Right atrium auricular region (tissue), 2 donors: Measurements from ENCODE around the gene IFRD2. TPM values are rescaled to one million over a fixed set of nuclear protein-coding genes. Genes with fewer than 3 reads are reported as not detected.

ENCODE experiments used
- DNase-seq: peaks from one replicate; pipeline ENCODE4 v3.0.0-alpha.2; 2019; ENCODE audit warnings: low spot score
- H3K27ac ChIP-seq, 2 donors: fragments of 200-600 bp; sonication (generic); 1 replicate in 1 of 2; 2 replicates in 1 of 2; pipeline ENCODE4 v1.5.1; 2016 to 2019
- H3K27me3 ChIP-seq, 2 donors: fragments of 200-600 bp; sonication (generic); one replicate each; pipeline versions ENCODE4 v1.5.1 to v1.6.0; 2017 to 2019
- H3K36me3 ChIP-seq: fragments of 200-600 bp; sonication (generic); one replicate; pipeline ENCODE4 v1.5.1; 2016
- H3K4me1 ChIP-seq, 2 donors: fragments of 200-600 bp; sonication (generic); one replicate each; pipeline versions ENCODE4 v1.5.1 to v1.6.0; 2017 to 2019
- H3K4me3 ChIP-seq, 2 donors: fragments of 200-600 bp; sonication (generic); 1 replicate in 1 of 2; 2 replicates in 1 of 2; pipeline ENCODE4 v1.5.1; 2017 to 2019; ENCODE audit warnings: mild to moderate bottlenecking in 1 of 2, moderate library complexity in 1 of 2
- H3K9me3 ChIP-seq, 2 donors: fragments of 200-600 bp; sonication (generic); one replicate each; pipeline ENCODE4 v1.5.1; 2019
- total RNA-seq, 2 donors: library from RNA; depleted of rRNA; stranded (reverse); fragments of >200 nt; gene quantifications; one replicate each; pipeline ENCODE4 v1.1.0, GENCODE V29; 2016
- TF ChIP-seq, protein P1 (sequence below), 2 donors: fragments of 200-600 bp; sonication (generic); IDR thresholded peaks; one replicate each; pipeline ENCODE4 v1.5.1; 2019; ENCODE audit warnings: antibody characterized with exemption in 2 of 2

The IFRD2 gene
- total RNA-seq, 2 donors from 2014 or later = 51.0 to 58.5 TPM

DNA sequence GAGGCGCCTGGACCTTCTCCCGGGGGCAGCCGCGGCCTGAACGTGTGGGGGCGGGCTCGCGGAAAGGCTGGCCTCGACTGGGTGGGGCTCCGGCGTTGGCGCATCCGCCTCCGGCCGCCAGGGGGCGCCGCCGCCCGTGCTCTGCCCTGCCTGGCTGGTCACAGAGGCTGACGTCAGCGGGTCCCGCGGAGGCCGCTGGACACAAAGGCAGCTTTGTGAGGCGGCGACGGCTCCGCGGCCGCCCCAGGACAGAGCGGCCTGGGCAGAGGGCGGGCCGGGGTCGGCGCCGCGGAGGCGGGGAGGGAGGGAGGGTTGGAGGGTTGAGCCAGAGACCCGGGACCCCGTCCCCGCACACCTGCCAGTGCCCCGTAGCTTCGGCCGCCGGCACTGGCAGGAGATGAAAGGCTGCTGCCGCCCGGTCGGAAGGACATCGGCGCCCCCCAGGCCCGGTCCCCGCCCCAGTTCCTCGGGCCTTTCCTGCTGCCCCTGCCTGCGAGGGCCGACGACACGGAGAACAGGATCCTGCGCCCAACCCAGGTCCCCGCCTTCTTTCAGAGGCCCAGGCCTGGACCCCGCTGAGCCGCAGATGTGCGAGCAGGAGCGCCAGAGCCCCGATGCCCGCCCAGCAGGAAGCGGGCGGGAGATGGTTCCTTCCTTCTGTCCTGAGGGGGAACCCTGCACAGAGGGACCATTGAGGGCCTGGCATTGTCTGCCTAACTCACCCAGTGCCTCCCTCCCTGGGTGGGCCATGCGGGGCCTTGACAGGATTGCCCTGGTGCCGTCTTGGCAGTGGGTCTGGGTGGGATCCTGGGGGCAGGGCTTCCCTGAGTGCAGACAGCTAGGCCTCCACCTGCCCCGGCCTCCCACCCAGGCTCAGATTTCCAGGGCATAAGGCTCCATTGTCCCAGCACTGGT, 31.9 kb downstream of the IFRD2 start:
- DNase-seq = peak; percentile 95
- Histone ChIP-seq H3K27ac (peak overlapping the region; percentile 95 to 99), H3K9me3 (no peaks in the 10 kb centered on the region), H3K4me1 (peaks cover 0 to 61% of the 10 kb centered on the region in 2 donors), H3K4me3 (peak overlapping the region; percentile 57 to 58), H3K36me3 (peaks cover 36% of the 10 kb centered on the region), H3K27me3 (no peaks in the 10 kb centered on the region)
- TF ChIP-seq, protein P1, sequence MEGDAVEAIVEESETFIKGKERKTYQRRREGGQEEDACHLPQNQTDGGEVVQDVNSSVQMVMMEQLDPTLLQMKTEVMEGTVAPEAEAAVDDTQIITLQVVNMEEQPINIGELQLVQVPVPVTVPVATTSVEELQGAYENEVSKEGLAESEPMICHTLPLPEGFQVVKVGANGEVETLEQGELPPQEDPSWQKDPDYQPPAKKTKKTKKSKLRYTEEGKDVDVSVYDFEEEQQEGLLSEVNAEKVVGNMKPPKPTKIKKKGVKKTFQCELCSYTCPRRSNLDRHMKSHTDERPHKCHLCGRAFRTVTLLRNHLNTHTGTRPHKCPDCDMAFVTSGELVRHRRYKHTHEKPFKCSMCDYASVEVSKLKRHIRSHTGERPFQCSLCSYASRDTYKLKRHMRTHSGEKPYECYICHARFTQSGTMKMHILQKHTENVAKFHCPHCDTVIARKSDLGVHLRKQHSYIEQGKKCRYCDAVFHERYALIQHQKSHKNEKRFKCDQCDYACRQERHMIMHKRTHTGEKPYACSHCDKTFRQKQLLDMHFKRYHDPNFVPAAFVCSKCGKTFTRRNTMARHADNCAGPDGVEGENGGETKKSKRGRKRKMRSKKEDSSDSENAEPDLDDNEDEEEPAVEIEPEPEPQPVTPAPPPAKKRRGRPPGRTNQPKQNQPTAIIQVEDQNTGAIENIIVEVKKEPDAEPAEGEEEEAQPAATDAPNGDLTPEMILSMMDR (IDR thresholded peaks at IDR 0.05) = peak; percentile 99 to 100

DNA sequence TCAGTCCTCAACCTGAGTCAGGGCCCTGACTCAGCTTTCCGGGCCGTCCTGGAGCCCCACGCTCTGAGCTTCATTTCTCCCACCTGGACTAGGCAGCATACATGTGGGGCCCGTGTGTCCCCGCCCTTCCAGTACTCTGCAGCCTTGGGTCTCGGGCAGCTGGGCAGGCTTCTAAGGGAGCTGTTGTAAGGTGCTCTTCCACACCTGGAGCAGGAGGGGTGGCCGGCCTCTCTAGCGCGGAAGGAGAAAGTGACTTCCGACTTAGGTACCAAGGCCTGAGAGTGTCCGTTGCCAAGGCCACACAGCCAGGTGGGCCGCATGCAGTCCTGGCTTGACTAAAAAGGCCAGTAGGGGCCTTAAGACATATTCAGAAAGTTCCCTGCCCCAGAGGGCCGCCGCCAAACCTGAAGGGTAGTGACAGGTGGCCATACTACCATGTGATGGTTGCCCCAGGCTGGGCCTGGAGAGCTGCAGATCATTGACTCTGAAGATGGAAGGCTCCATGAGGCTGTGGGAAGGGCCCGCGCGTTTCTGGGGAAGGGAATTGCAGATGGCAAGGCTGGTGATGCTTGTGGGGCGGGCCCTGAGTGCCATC, 32.7 kb downstream of the IFRD2 start:
- TF ChIP-seq, protein P1 (IDR thresholded peaks at IDR 0.05) = no peak
- DNase-seq = no peak
- Histone ChIP-seq H3K27me3 (no peaks in the 10 kb centered on the region), H3K27ac (peak overlapping the region; percentile 95 to 99), H3K36me3 (peaks cover 39% of the 10 kb centered on the region), H3K4me3 (peak overlapping the region in 1 of 2 donors; percentile 57), H3K4me1 (peaks cover 0 to 61% of the 10 kb centered on the region in 2 donors), H3K9me3 (no peaks in the 10 kb centered on the region)

DNA sequence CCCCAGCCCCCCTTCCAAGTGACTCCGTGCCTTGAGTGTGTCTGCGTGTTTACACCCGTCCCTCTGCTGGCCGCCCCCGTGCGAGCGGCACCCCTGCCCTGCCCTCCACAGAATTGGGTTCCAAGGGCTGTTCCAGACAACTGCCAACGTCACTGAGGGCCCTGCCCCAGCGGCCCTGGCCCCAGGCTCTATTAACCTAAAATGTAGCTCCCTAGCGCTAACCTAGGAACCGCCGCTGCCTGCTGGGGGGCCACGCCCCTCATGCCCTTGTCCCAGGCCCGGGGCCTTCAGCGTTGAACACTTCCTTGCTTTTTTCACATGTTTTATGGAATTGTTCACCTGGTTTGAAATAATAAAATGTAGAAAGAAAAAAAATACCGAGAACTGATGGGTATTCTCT, 33.2 kb downstream of the IFRD2 start:
- Histone ChIP-seq H3K27ac (peak overlapping the region; percentile 95 to 99), H3K4me1 (peaks cover 0 to 61% of the 10 kb centered on the region in 2 donors), H3K36me3 (peaks cover 41% of the 10 kb centered on the region), H3K4me3 (no peak overlapping the region), H3K27me3 (no peaks in the 10 kb centered on the region), H3K9me3 (no peaks in the 10 kb centered on the region)
- no peak for DNase-seq
- TF ChIP-seq, protein P1 (IDR thresholded peaks at IDR 0.05) = no peak

DNA sequence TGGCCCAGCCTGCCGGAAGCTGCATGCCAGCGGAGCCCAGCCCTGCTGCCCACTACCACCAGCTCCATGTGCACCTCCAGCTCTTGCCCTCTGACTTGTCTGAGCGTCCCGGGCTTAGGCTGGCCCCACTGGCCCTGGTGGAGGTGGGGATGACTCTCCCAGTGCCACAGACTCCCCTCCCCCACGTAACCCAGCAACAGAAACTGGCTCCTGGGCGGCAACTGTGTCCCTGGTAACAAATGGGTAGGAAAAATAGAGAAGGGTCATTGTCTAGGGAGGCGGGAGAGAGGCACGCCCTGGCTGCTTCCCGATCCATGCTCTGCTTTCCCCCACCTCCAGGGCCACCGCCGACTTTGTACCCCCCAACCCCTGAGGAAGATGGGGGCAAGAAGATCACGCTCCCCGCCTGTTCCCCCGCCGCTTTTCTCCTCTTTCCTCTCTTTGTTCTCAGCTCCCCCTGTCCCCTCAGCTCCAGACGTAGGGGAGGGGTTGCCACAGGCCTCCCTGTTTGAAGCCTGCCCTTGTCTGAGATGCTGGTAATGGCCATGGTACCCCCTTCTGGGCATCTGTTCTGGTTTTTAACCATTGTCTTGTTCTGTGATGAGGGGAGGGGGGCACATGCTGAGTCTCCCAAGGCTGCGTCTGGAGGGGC, 34.1 kb downstream of the IFRD2 start:
- Histone ChIP-seq H3K27me3 (no peaks in the 10 kb centered on the region), H3K27ac (peak overlapping the region; percentile 95 to 99), H3K36me3 (peaks cover 47% of the 10 kb centered on the region), H3K4me1 (peaks cover 0 to 67% of the 10 kb centered on the region in 2 donors), H3K9me3 (no peaks in the 10 kb centered on the region), H3K4me3 (no peak overlapping the region)
- no peak for DNase-seq
- TF ChIP-seq, protein P1 (IDR thresholded peaks at IDR 0.05) = no peak

DNA sequence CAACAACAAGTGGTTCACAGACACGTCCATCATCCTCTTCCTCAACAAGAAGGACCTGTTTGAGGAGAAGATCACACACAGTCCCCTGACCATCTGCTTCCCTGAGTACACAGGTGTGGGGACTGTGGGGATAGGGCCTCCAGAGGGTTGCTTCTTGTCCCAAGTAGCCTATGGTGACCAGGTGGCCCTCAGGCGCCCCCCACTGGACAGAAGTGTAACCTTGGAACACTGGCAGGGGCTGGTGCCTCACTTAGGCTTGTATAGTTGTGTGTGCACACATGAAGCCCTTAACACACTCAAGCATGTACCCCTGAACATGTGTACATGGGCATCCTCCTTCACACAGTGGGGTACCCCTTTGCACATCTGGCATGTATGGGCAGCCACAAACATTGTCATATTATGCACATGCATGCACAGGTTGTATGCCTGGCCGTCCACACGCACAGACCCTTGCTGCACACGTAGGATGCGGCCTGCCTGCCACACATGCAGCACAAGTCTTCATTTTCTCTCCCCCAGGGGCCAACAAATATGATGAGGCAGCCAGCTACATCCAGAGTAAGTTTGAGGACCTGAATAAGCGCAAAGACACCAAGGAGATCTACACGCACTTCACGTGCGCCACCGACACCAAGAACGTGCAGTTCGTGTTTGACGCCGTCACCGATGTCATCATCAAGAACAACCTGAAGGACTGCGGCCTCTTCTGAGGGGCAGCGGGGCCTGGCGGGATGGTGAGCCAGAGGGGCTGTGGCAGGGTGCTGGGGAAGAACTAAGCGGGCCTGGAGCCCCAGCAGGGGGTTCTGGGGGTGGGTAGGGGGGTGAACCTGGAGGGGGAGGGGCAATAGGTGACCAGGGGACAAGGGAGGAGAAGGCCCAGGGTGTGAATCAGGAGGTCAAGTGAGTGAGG, 35.0 kb downstream of the IFRD2 start:
- Histone ChIP-seq H3K27ac (peak overlapping the region; percentile 88 to 95), H3K36me3 (peaks cover 56% of the 10 kb centered on the region), H3K27me3 (no peaks in the 10 kb centered on the region), H3K9me3 (no peaks in the 10 kb centered on the region), H3K4me3 (no peak overlapping the region), H3K4me1 (peaks cover 0 to 76% of the 10 kb centered on the region in 2 donors)
- TF ChIP-seq, protein P1 (IDR thresholded peaks at IDR 0.05) = peak in 1 of 2 donors; percentile 44
- DNase-seq = no peak
